Endothelial cell of umbilical vein (primary cell): ENCODE data around the gene DHRS4.
"Not testable (repeated sequence)": the region's sequence is repeated elsewhere in the genome, so short reads cannot be mapped to it uniquely, and the experiment has no call there.

ENCODE experiments used
- CTCF ChIP-seq, 2 donors: IDR thresholded peaks; 1 replicate in 1 of 2; 2 replicates in 1 of 2; pipeline ENCODE4 v1.5.1; 2011; ENCODE audit warnings: low read length in 2 of 2, mild to moderate bottlenecking in 2 of 2, moderate library complexity in 2 of 2, control low read depth in 1 of 2, inconsistent platforms in 1 of 2, low read depth in 1 of 2; ENCODE audit not compliant: insufficient read depth in 1 of 2; ENCODE audit errors: extremely low read depth in 1 of 2
- EZH2 ChIP-seq: IDR thresholded peaks from 2 replicates; pipeline ENCODE4 v1.6.1; 2012; ENCODE audit warnings: borderline replicate concordance, low read depth, mild to moderate bottlenecking, moderate library complexity, low read length, inconsistent platforms; ENCODE audit not compliant: severe bottlenecking
- JUN ChIP-seq: IDR thresholded peaks from 2 replicates; pipeline ENCODE4 v1.6.1; 2011; ENCODE audit warnings: borderline replicate concordance, low read depth; ENCODE audit not compliant: insufficient read length, insufficient read depth
- MYC ChIP-seq: IDR thresholded peaks from one replicate; pipeline ENCODE4 v1.6.1; 2011; ENCODE audit warnings: mild to moderate bottlenecking, low read depth, low read length
- POLR2A ChIP-seq: IDR thresholded peaks from 2 replicates; pipeline ENCODE4 v1.6.1; 2012; ENCODE audit warnings: low read depth, mild to moderate bottlenecking, control low read depth, low read length

GRCh38 chr14:23996825-23997224 is 43.3 kb downstream of the DHRS4 start:
- TF ChIP-seq CTCF (IDR thresholded peaks at IDR 0.05; ENCODE audit: extremely low read depth in 1 of 2, insufficient read depth in 1 of 2, low read depth in 1 of 2, low read length in 2 of 2); JUN; EZH2; POLR2A; MYC: not testable (repeated sequence)
